H1 (cell line): ENCODE results near the gene RABGAP1. TPM values are rescaled to one million over a fixed set of nuclear protein-coding genes. Genes with fewer than 3 reads are reported as not detected.

Experiments used
- CTCF ChIA-PET: fragments of 300-600 bp; sonication (Branson Sonifier 250); formaldehyde crosslinking; loops from one replicate; lab custom pipeline; 2021; ENCODE audit not compliant: partially characterized antibody; lab: Charles Lee
- POLR2A ChIA-PET: fragments of 300-600 bp; sonication (Branson Sonifier 250); formaldehyde crosslinking; loops from one replicate; lab custom pipeline; 2021; ENCODE audit warnings: inconsistent platforms; ENCODE audit not compliant: partially characterized antibody; lab: Charles Lee
- DNase-seq, 2 experiments: peaks; one replicate each; pipeline versions ENCODE4 v3.0.0 to v3.0.0-alpha.2; 2010 to 2022; ENCODE audit warnings: low spot score in 2 of 2, low read depth in 1 of 2, mixed read lengths in 1 of 2
- FAIRE-seq: peaks from 2 replicates; lab custom pipeline; 2011; peaks lifted over from hg19 to GRCh38; lab: Jason Lieb, UNC
- H2AFZ ChIP-seq: 2 replicates; pipeline ENCODE4 v1.8.1; 2012; ENCODE audit warnings: low read length, inconsistent platforms
- H2AK5ac ChIP-seq: 2 replicates; pipeline ENCODE4 v1.6.1; 2013; ENCODE audit warnings: low read depth, low read length
- H2BK120ac ChIP-seq: replicated peaks from 2 replicates; pipeline ENCODE3; 2013; ENCODE audit warnings: low read depth, low read length, inconsistent platforms
- H2BK12ac ChIP-seq: 2 replicates; pipeline ENCODE4 v1.6.1; 2013; ENCODE audit warnings: low read depth, low read length
- H2BK15ac ChIP-seq: 2 replicates; pipeline ENCODE4 v1.6.1; 2013; ENCODE audit warnings: low read length
- H2BK20ac ChIP-seq: 2 replicates; pipeline ENCODE4 v1.6.1; 2013; ENCODE audit warnings: low read length
- H2BK5ac ChIP-seq: 2 replicates; pipeline ENCODE4 v1.6.1; 2013; ENCODE audit warnings: low read depth, low read length
- H3K14ac ChIP-seq: 2 replicates; pipeline ENCODE4 v1.6.1; 2013; ENCODE audit warnings: inconsistent platforms; ENCODE audit not compliant: insufficient read length
- H3K18ac ChIP-seq: 2 replicates; pipeline ENCODE4 v1.6.1; 2013; ENCODE audit warnings: low read length; ENCODE audit errors: extremely low read depth
- H3K23ac ChIP-seq: 2 replicates; pipeline ENCODE4 v1.6.1; 2013; ENCODE audit warnings: inconsistent platforms; ENCODE audit not compliant: insufficient read length
- H3K23me2 ChIP-seq: 2 replicates; pipeline ENCODE4 v1.6.1; 2013; ENCODE audit warnings: low read depth, low read length
- H3K27ac ChIP-seq: 2 replicates; pipeline ENCODE4 v1.6.1; 2011; ENCODE audit warnings: low read depth, low read length, inconsistent platforms
- H3K27me3 ChIP-seq, 4 experiments: replicated peaks in 1 of 4; 1 replicate in 1 of 4; 2 replicates in 3 of 4; pipeline versions ENCODE4 v1.6.1 to v1.8.1; 2011 to 2013; ENCODE audit warnings: low read length in 3 of 4, mild to moderate bottlenecking in 3 of 4, inconsistent platforms in 2 of 4, mixed read lengths in 2 of 4, moderate library complexity in 1 of 4; ENCODE audit not compliant: control insufficient read depth in 3 of 4, insufficient read depth in 3 of 4; ENCODE audit errors: extremely low read depth in 1 of 4
- H3K36me3 ChIP-seq, 4 experiments: 2 replicates each; pipeline versions ENCODE4 v1.6.1 to v1.8.1; 2011 to 2013; ENCODE audit warnings: mild to moderate bottlenecking in 4 of 4, low read length in 3 of 4, moderate library complexity in 2 of 4, control low read depth in 1 of 4, inconsistent platforms in 1 of 4; ENCODE audit not compliant: insufficient read depth in 4 of 4, control insufficient read depth in 2 of 4
- H3K4ac ChIP-seq: replicated peaks from 2 replicates; pipeline ENCODE3; 2013; ENCODE audit warnings: low read length, low read depth, mixed read lengths, inconsistent platforms; ENCODE audit not compliant: insufficient read length
- H3K4me1 ChIP-seq, 4 experiments: replicated peaks in 1 of 4; 1 replicate in 1 of 4; 2 replicates in 3 of 4; pipeline versions ENCODE4 v1.6.1 to v1.8.1; 2011 to 2013; ENCODE audit warnings: low read length in 3 of 4, inconsistent platforms in 2 of 4, mixed read lengths in 1 of 4; ENCODE audit not compliant: insufficient read depth in 4 of 4, control insufficient read depth in 3 of 4
- H3K4me2 ChIP-seq, 2 experiments: 2 replicates each; pipeline versions ENCODE4 v1.6.1 to v1.8.1; 2011 to 2013; ENCODE audit warnings: low read depth in 2 of 2, low read length in 2 of 2, control low read depth in 1 of 2, inconsistent platforms in 1 of 2, mild to moderate bottlenecking in 1 of 2; ENCODE audit not compliant: insufficient read depth in 1 of 2
- H3K4me3 ChIP-seq, 4 experiments: fragments of 200-600, 300-600 bp in 1 of 4; sonication (generic), shearing (Covaris generic), sonication (Bioruptor Twin) in 1 of 4; 2 replicates each; pipeline versions ENCODE4 v1.5.1 to v1.8.1; 2011 to 2016; ENCODE audit warnings: low read length in 4 of 4, low read depth in 3 of 4, control low read depth in 2 of 4, inconsistent platforms in 2 of 4, mild to moderate bottlenecking in 2 of 4, mixed read lengths in 1 of 4, moderate library complexity in 1 of 4; ENCODE audit not compliant: insufficient read depth in 2 of 4; ENCODE audit errors: extremely low read depth in 1 of 4
- H3K56ac ChIP-seq: replicated peaks from 2 replicates; pipeline ENCODE3; 2013; ENCODE audit warnings: low read depth, mild to moderate bottlenecking, mixed read lengths, low read length, inconsistent platforms; ENCODE audit not compliant: insufficient read length
- H3K79me1 ChIP-seq: 2 replicates; pipeline ENCODE4 v1.6.1; 2013; ENCODE audit warnings: low read depth, low read length, control low read depth
- H3K79me2 ChIP-seq, 2 experiments: 2 replicates each; pipeline versions ENCODE4 v1.6.1 to v1.8.1; 2012 to 2013; ENCODE audit warnings: low read length in 2 of 2, mild to moderate bottlenecking in 2 of 2, inconsistent platforms in 1 of 2; ENCODE audit not compliant: insufficient read depth in 2 of 2, control insufficient read depth in 1 of 2
- H3K9ac ChIP-seq, 4 experiments: replicated peaks in 1 of 4; 1 replicate in 1 of 4; 2 replicates in 3 of 4; pipeline versions ENCODE4 v1.6.1 to v1.8.1; 2011 to 2013; ENCODE audit warnings: low read depth in 3 of 4, low read length in 3 of 4, control low read depth in 2 of 4, mild to moderate bottlenecking in 2 of 4, moderate library complexity in 2 of 4, inconsistent platforms in 1 of 4; ENCODE audit errors: extremely low read depth in 1 of 4
- H3K9me3 ChIP-seq, 2 experiments: 2 replicates each; pipeline versions ENCODE4 v1.6.1 to v1.8.1; 2012 to 2013; ENCODE audit warnings: mild to moderate bottlenecking in 2 of 2, moderate library complexity in 2 of 2, control low read depth in 1 of 2, inconsistent platforms in 1 of 2, low read depth in 1 of 2, low read length in 1 of 2, mixed read lengths in 1 of 2; ENCODE audit not compliant: insufficient read depth in 2 of 2
- H4K20me1 ChIP-seq, 2 experiments: replicated peaks in 1 of 2; 2 replicates each; pipeline versions ENCODE3 to v1.8.1; 2011 to 2013; ENCODE audit warnings: inconsistent platforms in 2 of 2, low read length in 2 of 2, mild to moderate bottlenecking in 1 of 2; ENCODE audit not compliant: insufficient read depth in 2 of 2, control insufficient read depth in 1 of 2
- H4K5ac ChIP-seq: 2 replicates; pipeline ENCODE4 v1.6.1; 2013; ENCODE audit warnings: low read length, low read depth, mixed read lengths, inconsistent platforms; ENCODE audit not compliant: insufficient read length
- H4K8ac ChIP-seq: 2 replicates; pipeline ENCODE4 v1.8.0; 2013; ENCODE audit warnings: mild to moderate bottlenecking, moderate library complexity, low read length, inconsistent platforms; ENCODE audit not compliant: insufficient read depth; ENCODE audit errors: extremely low read depth
- H4K91ac ChIP-seq: replicated peaks from 2 replicates; pipeline ENCODE3; 2013; ENCODE audit warnings: low read length, mixed read lengths, inconsistent platforms; ENCODE audit not compliant: insufficient read length
- BCL11A ChIP-seq, 2 experiments: IDR thresholded peaks; one replicate each; pipeline ENCODE4 v1.6.1; 2011; ENCODE audit warnings: low read depth in 2 of 2, low read length in 2 of 2, mild to moderate bottlenecking in 2 of 2
- CEBPB ChIP-seq: IDR thresholded peaks from 2 replicates; pipeline ENCODE4 v1.6.1; 2012; ENCODE audit warnings: low read depth, low read length
- EGR1 ChIP-seq: IDR thresholded peaks from 2 replicates; pipeline ENCODE4 v1.6.1; 2011; ENCODE audit warnings: low read depth, low read length, borderline replicate concordance
- HDAC6 ChIP-seq: IDR thresholded peaks from one replicate; pipeline ENCODE4 v1.7.1; 2012; ENCODE audit warnings: low read depth, mild to moderate bottlenecking, inconsistent platforms, low read length, moderate library complexity
- MAFK ChIP-seq: IDR thresholded peaks from 2 replicates; pipeline ENCODE4 v1.6.1; 2012; ENCODE audit warnings: low read depth, mild to moderate bottlenecking, improper control_type of control experiment, low read length
- NRF1 ChIP-seq: IDR thresholded peaks from 2 replicates; pipeline ENCODE4 v1.6.1; 2011; ENCODE audit warnings: mild to moderate bottlenecking, low read depth, low read length, improper control_type of control experiment
- RNF2 ChIP-seq: fragments of 200-900, 300-1000 bp; sonication (generic); IDR thresholded peaks from 2 replicates; pipeline ENCODE4 v1.7.1; 2016; ENCODE audit warnings: borderline replicate concordance, low read depth, mild to moderate bottlenecking, antibody characterized with exemption, low read length; ENCODE audit not compliant: poor library complexity, severe bottlenecking; ENCODE audit errors: missing control alignments
- RXRA ChIP-seq: IDR thresholded peaks from 2 replicates; pipeline ENCODE4 v1.6.1; 2011; ENCODE audit warnings: low read depth, mild to moderate bottlenecking, low read length, moderate library complexity; ENCODE audit not compliant: insufficient read depth
- TCF12 ChIP-seq: IDR thresholded peaks from 2 replicates; pipeline ENCODE4 v1.6.1; 2011; ENCODE audit warnings: low read depth, mild to moderate bottlenecking, low read length
- ZNF274 ChIP-seq: IDR thresholded peaks from 2 replicates; pipeline ENCODE4 v1.7.0; 2012; ENCODE audit warnings: low read length, borderline replicate concordance; ENCODE audit errors: extremely low read depth
- WGBS, 2 experiments: shearing (Covaris generic) in 1 of 2; methylation state at CpG; one replicate each; pipeline versions ENCODE4 v1.1.6 to v1.1.7; 2013 to 2015; ENCODE audit warnings: low lambda C conversion rate in 2 of 2, mixed read lengths in 2 of 2, inconsistent platforms in 1 of 2, low coverage in 1 of 2, missing lambda C conversion rate in 1 of 2; ENCODE audit not compliant: insufficient replicate concordance in 2 of 2, insufficient coverage in 1 of 2, insufficient read length in 1 of 2; ENCODE audit errors: extremely low coverage in 1 of 2, missing lambda C conversion rate in 1 of 2; 5-methylcytosine and 5-hydroxymethylcytosine counted together
- polyA plus RNA-seq, 7 experiments: library from polyadenylated mRNA; depleted of rRNA in 3 of 7; stranded (reverse) in 5 of 7; unstranded in 2 of 7; fragments of >200 nt in 5 of 7; fragments of 200-250 nt in 2 of 7; gene quantifications; 1 replicate in 5 of 7; 2 replicates in 1 of 7; 4 replicates in 1 of 7; pipeline versions ENCODE4 v1.2.1 to v1.2.3, GENCODE V29; 2011 to 2013; ENCODE audit warnings: missing spikeins in 2 of 7, mixed read lengths in 2 of 7
- total RNA-seq: library from RNA; stranded (reverse); fragmentation: NEBNext Ultra II Directional; extraction: Animal tissue kit (Norgen Biotek cat#: 25700); gene quantifications from 2 replicates; pipeline ENCODE4 v1.2.1, GENCODE V29; 2021
- TF ChIP-seq, protein P1 (sequence below): IDR thresholded peaks from 2 replicates; pipeline ENCODE4 v1.6.1; 2012; ENCODE audit warnings: inconsistent platforms

RABGAP1 gene
- total and polyA plus RNA-seq, 2 of the 8 experiments (the other 6 are each of a cell fraction or from before 2014, with no cell fraction given), result 15.7 to 38.3 TPM

DNA sequence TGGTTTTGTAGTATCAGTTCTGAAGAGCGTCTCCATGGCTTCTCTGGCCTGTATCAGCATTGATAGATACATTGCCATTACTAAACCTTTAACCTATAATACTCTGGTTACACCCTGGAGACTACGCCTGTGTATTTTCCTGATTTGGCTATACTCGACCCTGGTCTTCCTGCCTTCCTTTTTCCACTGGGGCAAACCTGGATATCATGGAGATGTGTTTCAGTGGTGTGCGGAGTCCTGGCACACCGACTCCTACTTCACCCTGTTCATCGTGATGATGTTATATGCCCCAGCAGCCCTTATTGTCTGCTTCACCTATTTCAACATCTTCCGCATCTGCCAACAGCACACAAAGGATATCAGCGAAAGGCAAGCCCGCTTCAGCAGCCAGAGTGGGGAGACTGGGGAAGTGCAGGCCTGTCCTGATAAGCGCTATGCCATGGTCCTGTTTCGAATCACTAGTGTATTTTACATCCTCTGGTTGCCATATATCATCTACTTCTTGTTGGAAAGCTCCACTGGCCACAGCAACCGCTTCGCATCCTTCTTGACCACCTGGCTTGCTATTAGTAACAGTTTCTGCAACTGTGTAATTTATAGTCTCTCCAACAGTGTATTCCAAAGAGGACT, 94.2 kb downstream of the RABGAP1 start:
- Histone ChIP-seq H3K79me2 (no peaks in the 10 kb centered on the region), H3K23ac (no peak overlapping the region), H4K5ac (no peak overlapping the region), H3K18ac (no peak overlapping the region), H2BK15ac (no peak overlapping the region), H3K14ac (no peak overlapping the region), H4K91ac (no peak overlapping the region), H2AK5ac (no peak overlapping the region), H2AFZ (no peak overlapping the region), H4K20me1 (peaks cover 0 to 2% of the 10 kb centered on the region in 2 experiments), H3K4ac (no peak overlapping the region), H3K9me3 (no peaks in the 10 kb centered on the region), H2BK12ac (no peak overlapping the region), H3K23me2 (no peaks in the 10 kb centered on the region), H3K27ac (no peak overlapping the region), H2BK120ac (no peak overlapping the region), H3K36me3 (peaks cover 0 to 5% (median 1%) of the 10 kb centered on the region in 4 experiments; a peak in 5 of 8 replicates), H3K9ac (0 out of 7 replicates have a peak overlapping the region, but pooled peaks of 1 of the 4 experiments have one; percentile 12), H3K27me3 (no peaks in the 10 kb centered on the region), H3K56ac (no peak overlapping the region), H3K4me1 (peaks cover 0 to 4% (median 0%) of the 10 kb centered on the region in 4 experiments; a peak in 1 of 7 replicates), H3K4me2 (no peak overlapping the region), H3K79me1 (no peaks in the 10 kb centered on the region; the same call in 1 of the 2 replicates), H4K8ac (no peak overlapping the region), H2BK5ac (no peak overlapping the region), H3K4me3 (no peak overlapping the region), H2BK20ac (no peak overlapping the region)
- POLR2A ChIA-PET, result interaction anchor here (1.3 to 1.6 kb wide), 2 partner anchors 19 to 122 kb away, joined by 3 read pairs; partner anchors contain the start of gene ZBTB6
- FAIRE-seq (no peak), DNase-seq (no peak)
- CTCF ChIA-PET, result no interaction called here
- TF ChIP-seq EGR1 (no peak), NRF1 (no peak), HDAC6 (no peak), CEBPB (no peak), RXRA (no peak), TCF12 (no peak), RNF2 (no peak), MAFK (no peak), ZNF274 (no peak), BCL11A (IDR thresholded peaks at IDR 0.05; ENCODE audit: low read depth in 2 of 2, low read length in 2 of 2) (no peak)
- TF ChIP-seq, protein P1, sequence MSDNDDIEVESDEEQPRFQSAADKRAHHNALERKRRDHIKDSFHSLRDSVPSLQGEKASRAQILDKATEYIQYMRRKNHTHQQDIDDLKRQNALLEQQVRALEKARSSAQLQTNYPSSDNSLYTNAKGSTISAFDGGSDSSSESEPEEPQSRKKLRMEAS, result no peak
- WGBS, 2 experiments, result 92% methylated on average over 13 of the region's 13 CpGs; no CpG with 5 or more reads in 1 of the 2 experiments
